H9 (cell line): ENCODE results near the gene SMCP. TPM values are rescaled to one million over a fixed set of nuclear protein-coding genes. Genes with fewer than 3 reads are reported as not detected.

ENCODE experiments used
- DNase-seq: peaks from one replicate; pipeline ENCODE4 v3.0.0-alpha.2; 2017
- H2AFZ ChIP-seq: one replicate; pipeline ENCODE4 v1.6.1; 2013; ENCODE audit warnings: mild to moderate bottlenecking, low read length, control low read depth, moderate library complexity
- H2AK5ac ChIP-seq: 2 replicates; pipeline ENCODE4 v1.6.1; 2013; ENCODE audit warnings: low read length, control low read depth, mixed read lengths; ENCODE audit not compliant: insufficient read length
- H2BK120ac ChIP-seq: one replicate; pipeline ENCODE4 v1.6.1; 2013; ENCODE audit warnings: low read depth, mild to moderate bottlenecking, low read length, control low read depth, inconsistent platforms; ENCODE audit not compliant: poor library complexity, severe bottlenecking
- H2BK12ac ChIP-seq: 2 replicates; pipeline ENCODE4 v1.6.1; 2013; ENCODE audit warnings: low read length, control low read depth, mixed read lengths, low read depth; ENCODE audit not compliant: insufficient read length
- H2BK15ac ChIP-seq: 2 replicates; pipeline ENCODE4 v1.6.1; 2013; ENCODE audit warnings: low read depth, low read length, control low read depth
- H2BK20ac ChIP-seq: one replicate; pipeline ENCODE4 v1.6.1; 2013; ENCODE audit warnings: low read depth, mild to moderate bottlenecking, low read length, control low read depth, inconsistent platforms; ENCODE audit not compliant: poor library complexity, severe bottlenecking
- H2BK5ac ChIP-seq: 2 replicates; pipeline ENCODE4 v1.6.1; 2013; ENCODE audit warnings: low read length, control low read depth, mixed read lengths; ENCODE audit not compliant: insufficient read length
- H3K14ac ChIP-seq: 2 replicates; pipeline ENCODE4 v1.6.1; 2013; ENCODE audit warnings: low read length, control low read depth; ENCODE audit not compliant: insufficient read depth
- H3K18ac ChIP-seq: 2 replicates; pipeline ENCODE4 v1.6.1; 2013; ENCODE audit warnings: low read depth, mild to moderate bottlenecking, mixed read lengths, low read length, control low read depth; ENCODE audit not compliant: insufficient read length
- H3K23ac ChIP-seq: 2 replicates; pipeline ENCODE4 v1.6.1; 2013; ENCODE audit warnings: low read length, control low read depth, mixed read lengths, low read depth; ENCODE audit not compliant: insufficient read length
- H3K23me2 ChIP-seq: 2 replicates; pipeline ENCODE4 v1.6.1; 2013; ENCODE audit warnings: low read depth, mild to moderate bottlenecking, mixed read lengths, low read length, control low read depth; ENCODE audit not compliant: insufficient read length, poor library complexity, severe bottlenecking
- H3K27ac ChIP-seq: 2 replicates; pipeline ENCODE4 v1.5.1; 2013; ENCODE audit warnings: low read length, control low read depth, mixed read lengths, low read depth; ENCODE audit not compliant: insufficient read length
- H3K27me3 ChIP-seq: 2 replicates; pipeline ENCODE4 v1.6.1; 2013; ENCODE audit warnings: low read length, control low read depth, inconsistent platforms; ENCODE audit not compliant: insufficient read depth
- H3K4ac ChIP-seq: 2 replicates; pipeline ENCODE4 v1.6.1; 2013; ENCODE audit warnings: low read depth, mild to moderate bottlenecking, control low read depth, inconsistent platforms, low read length, moderate library complexity
- H3K4me1 ChIP-seq: 2 replicates; pipeline ENCODE4 v1.6.1; 2013; ENCODE audit warnings: low read length, control low read depth, inconsistent platforms; ENCODE audit not compliant: insufficient read depth
- H3K4me2 ChIP-seq: 2 replicates; pipeline ENCODE4 v1.6.1; 2013; ENCODE audit warnings: low read length, control low read depth, mixed read lengths; ENCODE audit not compliant: insufficient read length, insufficient read depth
- H3K56ac ChIP-seq: 2 replicates; pipeline ENCODE4 v1.6.1; 2013; ENCODE audit warnings: low read depth, mild to moderate bottlenecking, mixed read lengths, low read length, control low read depth; ENCODE audit not compliant: insufficient read length
- H3K79me1 ChIP-seq: 2 replicates; pipeline ENCODE4 v1.6.1; 2013; ENCODE audit warnings: low read depth, mild to moderate bottlenecking, moderate library complexity, low read length, control low read depth, inconsistent platforms; ENCODE audit not compliant: insufficient read depth, poor library complexity, severe bottlenecking
- H3K79me2 ChIP-seq: 2 replicates; pipeline ENCODE4 v1.6.1; 2013; ENCODE audit warnings: low read length, control low read depth, inconsistent platforms; ENCODE audit not compliant: insufficient read depth
- H3K9ac ChIP-seq: 2 replicates; pipeline ENCODE4 v1.6.1; 2013; ENCODE audit warnings: low read length, control low read depth, mixed read lengths; ENCODE audit not compliant: insufficient read length; ENCODE audit errors: extremely low read depth
- H3K9me3 ChIP-seq: one replicate; pipeline ENCODE4 v1.6.1; 2013; ENCODE audit warnings: low read depth, low read length, inconsistent platforms; ENCODE audit not compliant: control insufficient read depth
- H3T11ph ChIP-seq: one replicate; pipeline ENCODE4 v1.6.1; 2013; ENCODE audit warnings: mild to moderate bottlenecking, low read length, control low read depth, inconsistent platforms
- H4K20me1 ChIP-seq: one replicate; pipeline ENCODE4 v1.6.1; 2013; ENCODE audit not compliant: control insufficient read depth, insufficient read length, insufficient read depth
- H4K5ac ChIP-seq: 2 replicates; pipeline ENCODE4 v1.6.1; 2013; ENCODE audit warnings: low read depth, mild to moderate bottlenecking, mixed read lengths, low read length, control low read depth; ENCODE audit not compliant: insufficient read length
- H4K8ac ChIP-seq: replicated peaks from 2 replicates; pipeline ENCODE4 v1.6.1; 2013; ENCODE audit warnings: low read length, control low read depth, mixed read lengths, low read depth; ENCODE audit not compliant: insufficient read length
- H4K91ac ChIP-seq: 2 replicates; pipeline ENCODE4 v1.6.1; 2013; ENCODE audit warnings: low read depth, mild to moderate bottlenecking, moderate library complexity, mixed read lengths, low read length, control low read depth; ENCODE audit not compliant: insufficient read length
- H3K27ac Mint-ChIP-seq, 3 experiments: 2 replicates in 2 of 3; 3 replicates in 1 of 3; pipeline ENCODE4 v1.8.0; 2020 to 2021; ENCODE audit warnings: mixed read lengths in 3 of 3, mild to moderate bottlenecking in 1 of 3, moderate library complexity in 1 of 3
- H3K27me3 Mint-ChIP-seq: 2 replicates; pipeline ENCODE4 v1.8.0; 2021; ENCODE audit warnings: low read depth, mild to moderate bottlenecking, moderate library complexity, mixed read lengths
- H3K36me3 Mint-ChIP-seq, 3 experiments: 2 replicates in 2 of 3; 3 replicates in 1 of 3; pipeline ENCODE4 v1.8.0; 2020 to 2021; ENCODE audit warnings: low read depth in 3 of 3, mixed read lengths in 3 of 3; ENCODE audit not compliant: insufficient read depth in 1 of 3
- H3K4me1 Mint-ChIP-seq, 2 experiments: 2 replicates each; pipeline ENCODE4 v1.8.0; 2020; ENCODE audit warnings: mixed read lengths in 2 of 2
- H3K4me3 Mint-ChIP-seq, 2 experiments: 2 replicates in 1 of 2; 3 replicates in 1 of 2; pipeline ENCODE4 v1.8.0; 2020 to 2021; ENCODE audit warnings: mild to moderate bottlenecking in 2 of 2, mixed read lengths in 2 of 2, moderate library complexity in 1 of 2
- H3K9me3 Mint-ChIP-seq, 2 experiments: 2 replicates in 1 of 2; 3 replicates in 1 of 2; pipeline ENCODE4 v1.8.0; 2020; ENCODE audit warnings: mild to moderate bottlenecking in 2 of 2, mixed read lengths in 2 of 2, moderate library complexity in 1 of 2
- CTCF ChIP-seq: fragments of 200-600 bp; sonication (generic); conservative IDR thresholded peaks from 3 replicates; pipeline ENCODE4 v1.8.0; 2021; ENCODE audit warnings: antibody characterized with exemption, mild to moderate bottlenecking
- WGBS: extraction: QIAGEN DNeasy Blood & Tissue Kit; methylation state at CpG from one replicate; pipeline ENCODE4 v1.1.7; 2013; ENCODE audit warnings: missing lambda C conversion rate, low lambda C conversion rate, mixed read lengths; ENCODE audit not compliant: insufficient read length; ENCODE audit errors: extremely low coverage; 5-methylcytosine and 5-hydroxymethylcytosine counted together
- total RNA-seq: library from RNA; stranded (reverse); gene quantifications from 2 replicates; pipeline ENCODE4 v1.2.1, GENCODE V29; 2021

The SMCP gene
- total RNA-seq, 1 experiment from 2014 or later, result not detected

DNA sequence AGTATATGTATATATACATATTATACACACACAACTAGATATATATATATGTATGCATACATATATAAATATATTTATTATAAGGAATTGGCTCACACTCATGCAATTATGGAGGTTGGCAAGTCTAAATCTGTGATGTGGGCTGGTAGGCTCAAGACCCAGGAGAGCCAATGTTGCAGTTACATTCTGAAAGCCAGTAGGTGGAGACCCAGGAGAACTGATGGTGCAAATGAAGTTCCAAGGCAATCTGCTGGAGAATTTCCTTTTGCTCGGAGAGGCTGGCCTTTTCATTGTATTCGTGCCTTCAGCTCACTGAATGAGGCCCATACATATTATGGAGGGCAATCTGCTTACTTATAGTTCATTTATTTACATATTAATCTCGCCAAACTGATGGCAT is 39.7 kb downstream of the SMCP start:
- no peaks in the 10 kb centered on the region for H4K20me1 ChIP-seq
- H3K9me3 ChIP-seq, result no peaks in the 10 kb centered on the region
- no peak overlapping the region for H3K18ac ChIP-seq
- no peak overlapping the region for H2AK5ac ChIP-seq
- no peak overlapping the region for H4K8ac ChIP-seq
- H2BK5ac ChIP-seq, result no peak overlapping the region
- no peak overlapping the region for H3K23ac ChIP-seq
- no peak overlapping the region for H3K4me3 Mint-ChIP-seq
- H3K23me2 ChIP-seq, result no peaks in the 10 kb centered on the region
- peak; percentile 58 for TF ChIP-seq CTCF
- H3K4me2 ChIP-seq, result no peak overlapping the region
- H3K27ac Mint-ChIP-seq, result no peak overlapping the region
- no peak overlapping the region for H2BK12ac ChIP-seq
- no peak for DNase-seq
- no peaks in the 10 kb centered on the region; the same call in 1 of the 2 replicates for H3K27me3 Mint-ChIP-seq
- no peak overlapping the region for H4K5ac ChIP-seq
- H4K91ac ChIP-seq, result no peak overlapping the region
- H3K14ac ChIP-seq, result no peak overlapping the region
- no peak overlapping the region for H3T11ph ChIP-seq
- no peak overlapping the region for H3K9ac ChIP-seq
- no peaks in the 10 kb centered on the region; a peak in 1 of 4 replicates for H3K4me1 Mint-ChIP-seq
- no peak overlapping the region for H2BK20ac ChIP-seq
- H3K4ac ChIP-seq, result no peak overlapping the region
- H2BK15ac ChIP-seq, result no peak overlapping the region
- peaks cover 52 to 68% of the 10 kb centered on the region in 2 experiments for H3K9me3 Mint-ChIP-seq
- H3K4me1 ChIP-seq, result no peaks in the 10 kb centered on the region
- no peaks in the 10 kb centered on the region for H3K79me2 ChIP-seq
- no peak overlapping the region for H3K27ac ChIP-seq
- no peaks in the 10 kb centered on the region for H3K79me1 ChIP-seq
- no peak overlapping the region for H2BK120ac ChIP-seq
- no CpG with 5 or more reads among the region's 3 CpGs for WGBS
- H2AFZ ChIP-seq, result no peak overlapping the region
- no peaks in the 10 kb centered on the region for H3K27me3 ChIP-seq
- H3K56ac ChIP-seq, result no peak overlapping the region
- H3K36me3 Mint-ChIP-seq, result 0 out of 7 replicates have a peak, but pooled peaks cover 0 to 5% (median 0%) of the 10 kb centered on the region in 3 experiments
